ENCODE measurements around the gene PRKAR2B.
A peak's percentile ranks its signal among the peaks of the same experiment; 100 is the strongest.
"Not testable (repeated sequence)": the region's sequence is repeated elsewhere in the genome, so short reads cannot be mapped to it uniquely, and the experiment has no call there.

PRKAR2B gene

GRCh38 chr7:107029061-107029763 lies 15.3 kb upstream of the PRKAR2B start:
- no peak for DNase-seq

- no peak for DNase-seq
Measured at GRCh38 chr7:107029764-107030286, 14.7 kb upstream of the PRKAR2B start.

GRCh38 chr7:107032050-107032449 lies 12.5 kb upstream of the PRKAR2B start:
- DNase-seq = no peak

GRCh38 chr7:107032720-107033438 lies 11.6 kb upstream of the PRKAR2B start:
- DNase-seq = no peak

GRCh38 chr7:107034553-107034952 lies 10.0 kb upstream of the PRKAR2B start:
- no peak for DNase-seq

- DNase-seq = peak; percentile 39 to 60
Measured at GRCh38 chr7:107035446-107035845, 9.1 kb upstream of the PRKAR2B start.

GRCh38 chr7:107036535-107036934 lies 8.0 kb upstream of the PRKAR2B start:
- DNase-seq = no peak

- no peak for DNase-seq
Measured at GRCh38 chr7:107037717-107038603, 6.5 kb upstream of the PRKAR2B start.

GRCh38 chr7:107039199-107039900 lies 5.2 kb upstream of the PRKAR2B start:
- DNase-seq = no peak

GRCh38 chr7:107041097-107041496 lies 3.4 kb upstream of the PRKAR2B start:
- no peak for DNase-seq

GRCh38 chr7:107041764-107042163 lies 2.7 kb upstream of the PRKAR2B start:
- DNase-seq = not testable (repeated sequence)

- DNase-seq = not testable (repeated sequence)
Measured at GRCh38 chr7:107042326-107042910, 2.1 kb upstream of the PRKAR2B start.

- DNase-seq = no peak
Measured at GRCh38 chr7:107043491-107043890, 1.0 kb upstream of the PRKAR2B start.

- no peak for DNase-seq
Measured at GRCh38 chr7:107043921-107044346, 571 bp upstream of the PRKAR2B start.

- DNase-seq = no peak
Measured at GRCh38 chr7:107045195-107045960, 873 bp downstream of the PRKAR2B start.

- DNase-seq = no peak
Measured at GRCh38 chr7:107045980-107046379, 1.5 kb downstream of the PRKAR2B start.

- DNase-seq = no peak
Measured at GRCh38 chr7:107046491-107047259, 2.2 kb downstream of the PRKAR2B start.

- DNase-seq = no peak
Measured at GRCh38 chr7:107047902-107048782, 3.6 kb downstream of the PRKAR2B start.

- DNase-seq = no peak
Measured at GRCh38 chr7:107048783-107049418, 4.4 kb downstream of the PRKAR2B start.

Data from SW 1271 (cell line).